Liver (tissue), 9 donors: ENCODE results near the gene KANSL1L. TPM values are rescaled to one million over a fixed set of nuclear protein-coding genes. Genes with fewer than 3 reads are reported as not detected.

Source experiments
- DNase-seq: peaks from one replicate; pipeline ENCODE4 v3.0.0-alpha.2; 2017; ENCODE audit warnings: low spot score
- H3K27ac ChIP-seq, 2 donors: one replicate each; pipeline ENCODE4 v1.7.0; 2013; ENCODE audit warnings: inconsistent platforms in 2 of 2, low read length in 2 of 2, control low read depth in 1 of 2, low read depth in 1 of 2, mild to moderate bottlenecking in 1 of 2
- H3K27me3 ChIP-seq, 4 donors: one replicate each; pipeline versions ENCODE4 v1.6.1 to v1.7.0; 2013; ENCODE audit warnings: low read length in 3 of 4, inconsistent platforms in 1 of 4, mild to moderate bottlenecking in 1 of 4, moderate library complexity in 1 of 4; ENCODE audit not compliant: control insufficient read depth in 4 of 4, insufficient read depth in 4 of 4
- H3K36me3 ChIP-seq, 4 donors: one replicate each; pipeline versions ENCODE4 v1.6.1 to v1.7.0; 2013; ENCODE audit warnings: low read length in 3 of 4, mild to moderate bottlenecking in 3 of 4, low read depth in 1 of 4, moderate library complexity in 1 of 4; ENCODE audit not compliant: control insufficient read depth in 4 of 4, insufficient read depth in 3 of 4
- H3K4me1 ChIP-seq, 4 donors: one replicate each; pipeline versions ENCODE4 v1.6.1 to v1.7.0; 2013; ENCODE audit warnings: low read length in 3 of 4, mild to moderate bottlenecking in 3 of 4, moderate library complexity in 1 of 4; ENCODE audit not compliant: control insufficient read depth in 4 of 4, insufficient read depth in 4 of 4
- H3K4me3 ChIP-seq, 3 donors: one replicate each; pipeline versions ENCODE4 v1.6.1 to v1.7.0; 2013; ENCODE audit warnings: low read length in 3 of 3, control low read depth in 1 of 3, low read depth in 1 of 3, mild to moderate bottlenecking in 1 of 3
- H3K9ac ChIP-seq, 2 donors: one replicate each; pipeline ENCODE4 v1.7.0; 2013; ENCODE audit warnings: low read length in 2 of 2, mild to moderate bottlenecking in 2 of 2, moderate library complexity in 2 of 2, control low read depth in 1 of 2, low read depth in 1 of 2
- H3K9me3 ChIP-seq, 4 donors: one replicate each; pipeline versions ENCODE4 v1.6.1 to v1.7.0; 2013; ENCODE audit warnings: low read length in 3 of 4; ENCODE audit not compliant: control insufficient read depth in 4 of 4
- ATF3 ChIP-seq: IDR thresholded peaks from 2 replicates; pipeline ENCODE4 v1.6.1; 2016; ENCODE audit warnings: antibody characterized with exemption
- CTCF ChIP-seq: fragments of 150-350 bp; IDR thresholded peaks from 2 replicates; pipeline ENCODE4 v1.5.1; 2017; ENCODE audit warnings: improper control_type of control experiment, low read depth, low read length; ENCODE audit not compliant: missing input control
- EGR1 ChIP-seq, 2 donors: IDR thresholded peaks; 2 replicates each; pipeline ENCODE4 v1.6.1; 2016 to 2018; ENCODE audit warnings: antibody characterized with exemption in 2 of 2, low read depth in 2 of 2
- FOXA1 ChIP-seq: IDR thresholded peaks from 2 replicates; pipeline ENCODE4 v1.6.1; 2016; ENCODE audit warnings: antibody characterized with exemption
- FOXA2 ChIP-seq: IDR thresholded peaks from 2 replicates; pipeline ENCODE4 v1.6.1; 2016; ENCODE audit warnings: antibody characterized with exemption
- GABPA ChIP-seq, 2 donors: IDR thresholded peaks in 1 of 2; conservative IDR thresholded peaks in 1 of 2; 2 replicates each; pipeline ENCODE4 v1.6.1; 2016; ENCODE audit warnings: antibody characterized with exemption in 2 of 2, mild to moderate bottlenecking in 1 of 2, moderate library complexity in 1 of 2
- HNF4A ChIP-seq, 2 donors: conservative IDR thresholded peaks; 2 replicates each; pipeline ENCODE4 v1.6.1; 2016; ENCODE audit warnings: antibody characterized with exemption in 2 of 2, mild to moderate bottlenecking in 2 of 2
- HNF4G ChIP-seq: IDR thresholded peaks from 2 replicates; pipeline ENCODE4 v1.6.1; 2016; ENCODE audit warnings: antibody characterized with exemption
- JUND ChIP-seq, 2 donors: IDR thresholded peaks; 2 replicates each; pipeline ENCODE4 v1.6.1; 2016; ENCODE audit warnings: antibody characterized with exemption in 2 of 2
- MAX ChIP-seq: IDR thresholded peaks from 2 replicates; pipeline ENCODE4 v1.6.1; 2016; ENCODE audit warnings: antibody characterized with exemption
- NR2F2 ChIP-seq: IDR thresholded peaks from 2 replicates; pipeline ENCODE4 v1.6.1; 2016; ENCODE audit warnings: antibody characterized with exemption
- RAD21 ChIP-seq, 2 donors: IDR thresholded peaks; 2 replicates each; pipeline ENCODE4 v1.6.1; 2016; ENCODE audit warnings: antibody characterized with exemption in 2 of 2, mild to moderate bottlenecking in 2 of 2
- REST ChIP-seq: IDR thresholded peaks from 2 replicates; pipeline ENCODE4 v1.6.1; 2016; ENCODE audit warnings: antibody characterized with exemption, mild to moderate bottlenecking
- RXRA ChIP-seq, 2 donors: IDR thresholded peaks; 2 replicates each; pipeline ENCODE4 v1.6.1; 2017 to 2018; ENCODE audit warnings: antibody characterized with exemption in 2 of 2, mild to moderate bottlenecking in 1 of 2
- SP1 ChIP-seq: IDR thresholded peaks from 2 replicates; pipeline ENCODE4 v1.6.1; 2018; ENCODE audit warnings: antibody characterized with exemption, mild to moderate bottlenecking
- TAF1 ChIP-seq: conservative IDR thresholded peaks from 2 replicates; pipeline ENCODE4 v1.6.1; 2016; ENCODE audit warnings: antibody characterized with exemption, mild to moderate bottlenecking
- YY1 ChIP-seq: IDR thresholded peaks from 2 replicates; pipeline ENCODE4 v1.6.1; 2016; ENCODE audit warnings: antibody characterized with exemption, mild to moderate bottlenecking
- ZBTB33 ChIP-seq: IDR thresholded peaks from 2 replicates; pipeline ENCODE4 v1.6.1; 2016; ENCODE audit warnings: antibody characterized with exemption
- WGBS: extraction: QIAGEN DNeasy Blood & Tissue Kit; methylation state at CpG from one replicate; pipeline ENCODE4 v1.1.7; 2013; 5-methylcytosine and 5-hydroxymethylcytosine counted together
- polyA plus RNA-seq, 2 donors: library from polyadenylated mRNA; stranded (reverse) in 1 of 2; unstranded in 1 of 2; fragments of 200-250 nt in 1 of 2; fragments of >200 nt in 1 of 2; fragmentation: Nextera tagmentation in 1 of 2; extraction: Ambion mirVana in 1 of 2; gene quantifications; one replicate each; pipeline versions ENCODE4 v1.2.1 to v1.2.3, GENCODE V29; 2013 to 2015
- total RNA-seq, 2 donors: library from RNA; depleted of rRNA; stranded (reverse); fragments of >200 nt; gene quantifications; one replicate each; pipeline ENCODE4 v1.2.3, GENCODE V29; 2014
- donor health status: healthy.
- donor health status: healthy.
- donor health status: healthy.
- donor health status: healthy.
- donor health status: healthy.

The KANSL1L gene
- total and polyA plus RNA-seq, 4 donors, result 2.1 to 31.6 (median 11.4) TPM

- Histone ChIP-seq H3K9me3 (no peaks in the 10 kb centered on the region), H3K4me1 (no peaks in the 10 kb centered on the region), H3K27me3 (no peaks in the 10 kb centered on the region), H3K27ac (no peak overlapping the region), H3K4me3 (no peak overlapping the region), H3K9ac (no peak overlapping the region), H3K36me3 (peaks cover 0 to 10% (median 9%) of the 10 kb centered on the region in 4 donors)
- TF ChIP-seq FOXA1 (no peak), JUND (IDR thresholded peaks at IDR 0.05) (no peak), REST (no peak), HNF4G (no peak), NR2F2 (no peak), CTCF (no peak), TAF1 (no peak), EGR1 (IDR thresholded peaks at IDR 0.05; ENCODE audit: low read depth in 2 of 2) (no peak), ATF3 (no peak), RAD21 (IDR thresholded peaks at IDR 0.05) (no peak), RXRA (IDR thresholded peaks at IDR 0.05) (no peak), HNF4A (conservative IDR thresholded peaks at IDR 0.05) (no peak), SP1 (no peak), MAX (no peak), FOXA2 (no peak), GABPA (IDR thresholded peaks at IDR 0.05 in 1 of 2, conservative IDR thresholded peaks at IDR 0.05 in 1 of 2) (no peak), YY1 (no peak), ZBTB33 (no peak)
- WGBS, result 89% methylated on average over 2 of the region's 2 CpGs
- DNase-seq, result no peak
These were observed 143.0 kb downstream of the KANSL1L start for GRCh38 chr2:210028178-210028577.
